PC-9 (cell line): Measurements from ENCODE around the gene ENPEP.

Experiments
- EZH2 ChIP-seq: fragments of 200-600 bp; sonication (generic); IDR thresholded peaks from 2 replicates; pipeline ENCODE4 v1.8.0; 2017; ENCODE audit warnings: antibody characterized with exemption, low read depth
- TF ChIP-seq, protein P1 (sequence below): fragments of 200-600 bp; sonication (generic); conservative IDR thresholded peaks from 2 replicates; pipeline ENCODE4 v1.6.1; 2017; ENCODE audit warnings: mixed run types, antibody characterized with exemption, mild to moderate bottlenecking, moderate library complexity

DNA sequence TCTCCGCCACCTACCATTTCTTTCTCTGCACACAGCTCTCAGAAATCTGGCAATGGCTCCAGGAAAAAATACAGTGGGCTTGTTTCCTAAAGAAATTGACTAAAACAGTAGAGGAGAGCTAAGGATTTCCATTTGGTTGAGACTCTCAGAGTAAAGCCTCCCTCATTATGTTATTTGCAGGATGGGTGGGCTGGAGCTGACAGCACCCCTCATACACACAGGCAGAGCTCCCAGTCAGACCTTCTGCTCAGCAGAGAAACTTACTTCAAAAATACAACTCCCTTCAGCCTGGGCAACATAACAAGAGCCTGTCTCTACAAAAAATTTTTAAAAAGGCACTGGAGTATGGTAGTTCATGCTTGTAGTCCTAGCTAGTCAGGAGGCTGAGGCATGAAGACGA is 44.9 kb downstream of the ENPEP start:
- TF ChIP-seq EZH2 = no peak
- TF ChIP-seq, protein P1, sequence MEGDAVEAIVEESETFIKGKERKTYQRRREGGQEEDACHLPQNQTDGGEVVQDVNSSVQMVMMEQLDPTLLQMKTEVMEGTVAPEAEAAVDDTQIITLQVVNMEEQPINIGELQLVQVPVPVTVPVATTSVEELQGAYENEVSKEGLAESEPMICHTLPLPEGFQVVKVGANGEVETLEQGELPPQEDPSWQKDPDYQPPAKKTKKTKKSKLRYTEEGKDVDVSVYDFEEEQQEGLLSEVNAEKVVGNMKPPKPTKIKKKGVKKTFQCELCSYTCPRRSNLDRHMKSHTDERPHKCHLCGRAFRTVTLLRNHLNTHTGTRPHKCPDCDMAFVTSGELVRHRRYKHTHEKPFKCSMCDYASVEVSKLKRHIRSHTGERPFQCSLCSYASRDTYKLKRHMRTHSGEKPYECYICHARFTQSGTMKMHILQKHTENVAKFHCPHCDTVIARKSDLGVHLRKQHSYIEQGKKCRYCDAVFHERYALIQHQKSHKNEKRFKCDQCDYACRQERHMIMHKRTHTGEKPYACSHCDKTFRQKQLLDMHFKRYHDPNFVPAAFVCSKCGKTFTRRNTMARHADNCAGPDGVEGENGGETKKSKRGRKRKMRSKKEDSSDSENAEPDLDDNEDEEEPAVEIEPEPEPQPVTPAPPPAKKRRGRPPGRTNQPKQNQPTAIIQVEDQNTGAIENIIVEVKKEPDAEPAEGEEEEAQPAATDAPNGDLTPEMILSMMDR = no peak
